Stimulated activated CD4-positive, alpha-beta T cell treated with anti-CD3 and anti-CD28 coated beads, Interleukin-1b, Interleukin-23, amount 100 ng/mL, for 48 hours (primary cell): ENCODE measurements around the gene ANKRD36C.
"Not testable (repeated sequence)": the region's sequence is repeated elsewhere in the genome, so short reads cannot be mapped to it uniquely, and the experiment has no call there.

Experiments used
- DNase-seq: peaks from one replicate; pipeline ENCODE4 v3.0.0-alpha.2; 2020

Gene ANKRD36C

GRCh38 chr2:96006248-96006647 is 14.6 kb upstream of the ANKRD36C start:
- not testable (repeated sequence) for DNase-seq

GRCh38 chr2:95992520-95993272 is 1.1 kb upstream of the ANKRD36C start:
- DNase-seq: peak; percentile 22

- DNase-seq: peak; percentile 36
These were observed 478 bp upstream of the ANKRD36C start for GRCh38 chr2:95992102-95992501.

GRCh38 chr2:95990884-95991283 is 740 bp downstream of the ANKRD36C start:
- DNase-seq: not testable (repeated sequence)

GRCh38 chr2:95951662-95952061 is 40.0 kb downstream of the ANKRD36C start:
- DNase-seq: not testable (repeated sequence)

GRCh38 chr2:95948039-95948438 is 43.6 kb downstream of the ANKRD36C start:
- DNase-seq: not testable (repeated sequence)

- DNase-seq: not testable (repeated sequence)
These were observed 51.7 kb downstream of the ANKRD36C start for GRCh38 chr2:95939947-95940346.

GRCh38 chr2:95930740-95931139 is 60.9 kb downstream of the ANKRD36C start:
- DNase-seq: not testable (repeated sequence)

- DNase-seq: not testable (repeated sequence)
These were observed 74.6 kb downstream of the ANKRD36C start for GRCh38 chr2:95917007-95917406.

- DNase-seq: not testable (repeated sequence)
These were observed 76.5 kb downstream of the ANKRD36C start for GRCh38 chr2:95915131-95915530.

- DNase-seq: not testable (repeated sequence)
These were observed 80.2 kb downstream of the ANKRD36C start for GRCh38 chr2:95911431-95911830.

GRCh38 chr2:95894443-95894842 is 97.2 kb downstream of the ANKRD36C start:
- not testable (repeated sequence) for DNase-seq

GRCh38 chr2:95867929-95868328 is 123.7 kb downstream of the ANKRD36C start:
- not testable (repeated sequence) for DNase-seq

GRCh38 chr2:95867047-95867677 is 124.5 kb downstream of the ANKRD36C start:
- DNase-seq: not testable (repeated sequence)

GRCh38 chr2:95862121-95862520 is 129.5 kb downstream of the ANKRD36C start:
- DNase-seq: not testable (repeated sequence)

- DNase-seq: no peak
These were observed 155.5 kb downstream of the ANKRD36C start for GRCh38 chr2:95836151-95836550.

- not testable (repeated sequence) for DNase-seq
These were observed 157.3 kb downstream of the ANKRD36C start for GRCh38 chr2:95834077-95835013.

GRCh38 chr2:95824218-95824617 is 167.4 kb downstream of the ANKRD36C start:
- DNase-seq: not testable (repeated sequence)

GRCh38 chr2:95817521-95817920 is 174.1 kb downstream of the ANKRD36C start:
- not testable (repeated sequence) for DNase-seq

- DNase-seq: not testable (repeated sequence)
These were observed 178.3 kb downstream of the ANKRD36C start for GRCh38 chr2:95813311-95813710.

- no peak for DNase-seq
These were observed 191.7 kb downstream of the ANKRD36C start for GRCh38 chr2:95799892-95800291.

- DNase-seq: not testable (repeated sequence)
These were observed 192.3 kb downstream of the ANKRD36C start for GRCh38 chr2:95799147-95799889.
